ENCODE results near the gene DYNC1LI2. TPM values are rescaled to one million over a fixed set of nuclear protein-coding genes. Genes with fewer than 3 reads are reported as not detected.
"Not testable (repeated sequence)": the region's sequence is repeated elsewhere in the genome, so short reads cannot be mapped to it uniquely, and the experiment has no call there.

DYNC1LI2 gene
- total and polyA plus RNA-seq, 2 donors: 24.1 to 44.9 TPM

DNA sequence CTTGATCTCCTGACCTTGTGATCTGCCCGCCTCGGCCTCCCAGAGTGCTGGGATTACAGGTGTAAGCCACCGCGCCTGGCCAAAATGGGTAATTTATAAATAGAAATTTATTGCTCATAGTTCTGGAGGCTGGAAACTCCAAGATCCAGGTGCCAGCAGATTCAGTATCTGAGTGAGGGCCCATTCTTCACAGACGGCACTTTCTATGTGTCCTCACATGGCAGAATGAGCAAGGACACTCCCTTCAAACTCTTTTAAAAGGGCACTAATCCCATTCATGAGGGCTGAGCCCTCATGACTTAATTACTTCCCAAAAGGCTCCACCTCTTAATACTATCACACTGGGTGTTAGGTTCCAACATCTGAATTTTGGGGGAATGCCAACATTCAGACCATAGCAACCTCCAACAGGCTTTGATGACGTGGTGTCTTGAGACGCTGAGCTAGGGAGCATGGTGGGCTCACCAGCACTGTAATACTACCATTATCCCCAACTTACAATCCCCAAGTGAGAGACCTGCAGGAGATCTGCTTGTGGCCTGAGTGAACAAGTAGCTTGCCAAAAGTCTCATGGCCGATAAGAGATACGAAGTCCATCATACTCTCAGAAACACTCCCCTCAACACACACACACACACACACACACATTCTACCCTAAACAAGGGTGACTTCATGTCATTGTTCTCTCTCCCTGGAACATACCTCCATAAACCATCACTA is 63.3 kb downstream of the DYNC1LI2 start:
- H3K27ac ChIP-seq (ENCODE audit: low read depth in 1 of 2, low read length in 1 of 2): no peak overlapping the region
- DNase-seq (ENCODE audit: low read depth in 6 of 9, low spot score in 9 of 9): no peak
- WGBS: 98% methylated on average over 9 of the region's 9 CpGs
- no peaks in the 10 kb centered on the region for H3K36me3 ChIP-seq (ENCODE audit: control insufficient read depth in 2 of 2, insufficient read depth in 2 of 2, low read length in 1 of 2)
- no peaks in the 10 kb centered on the region for H3K4me1 ChIP-seq (ENCODE audit: control insufficient read depth in 2 of 2, insufficient read depth in 2 of 2, low read length in 2 of 2)
- H3K4me3 ChIP-seq (ENCODE audit: low read length in 2 of 2): no peak overlapping the region
- no peaks in the 10 kb centered on the region for H3K9me3 ChIP-seq (ENCODE audit: control insufficient read depth in 2 of 2, insufficient read depth in 1 of 2, low read length in 1 of 2)
- H3K27me3 ChIP-seq (ENCODE audit: control insufficient read depth in 2 of 2, insufficient read depth in 1 of 2, low read length in 1 of 2): peaks cover 0 to under 1% of the 10 kb centered on the region in 2 donors

DNA sequence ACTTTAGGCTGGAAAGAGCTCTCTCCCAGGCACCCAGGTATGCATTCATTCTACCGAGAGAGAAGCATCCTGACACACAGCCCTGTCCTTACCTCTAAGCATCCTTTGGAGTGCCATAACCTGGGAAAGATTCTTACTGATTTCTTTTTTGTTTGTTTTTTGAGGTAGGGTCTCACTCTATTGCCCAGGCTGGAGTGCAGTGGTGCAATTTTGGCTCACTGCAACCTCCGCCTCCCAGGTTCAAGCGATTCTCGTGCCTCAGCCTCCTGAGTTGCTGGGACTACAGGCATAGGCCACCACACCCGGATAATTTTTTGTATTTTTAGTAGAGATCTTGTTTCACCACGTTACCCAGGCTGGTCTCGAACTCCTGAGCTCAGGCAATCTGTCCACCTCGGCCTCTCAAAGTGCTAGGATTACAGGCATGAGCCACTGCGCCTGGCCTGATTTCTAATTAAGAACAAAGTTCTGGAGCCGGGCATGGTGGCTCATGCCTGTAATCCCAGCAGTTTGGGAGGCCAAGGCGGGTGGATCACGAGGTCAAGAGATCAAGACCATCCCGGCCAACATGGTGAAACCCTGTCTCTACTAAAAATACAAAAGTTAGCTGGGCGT is 65.8 kb downstream of the DYNC1LI2 start:
- not testable (repeated sequence) for H3K9me3 ChIP-seq (ENCODE audit: control insufficient read depth in 2 of 2, insufficient read depth in 1 of 2, low read length in 1 of 2); DNase-seq (ENCODE audit: low read depth in 6 of 9, low spot score in 9 of 9); H3K4me3 ChIP-seq (ENCODE audit: low read length in 2 of 2); H3K27ac ChIP-seq (ENCODE audit: low read depth in 1 of 2, low read length in 1 of 2); H3K36me3 ChIP-seq (ENCODE audit: control insufficient read depth in 2 of 2, insufficient read depth in 2 of 2, low read length in 1 of 2); H3K27me3 ChIP-seq (ENCODE audit: control insufficient read depth in 2 of 2, insufficient read depth in 1 of 2, low read length in 1 of 2); H3K4me1 ChIP-seq (ENCODE audit: control insufficient read depth in 2 of 2, insufficient read depth in 2 of 2, low read length in 2 of 2)
- 97% methylated on average over 14 of the region's 14 CpGs for WGBS

DNA sequence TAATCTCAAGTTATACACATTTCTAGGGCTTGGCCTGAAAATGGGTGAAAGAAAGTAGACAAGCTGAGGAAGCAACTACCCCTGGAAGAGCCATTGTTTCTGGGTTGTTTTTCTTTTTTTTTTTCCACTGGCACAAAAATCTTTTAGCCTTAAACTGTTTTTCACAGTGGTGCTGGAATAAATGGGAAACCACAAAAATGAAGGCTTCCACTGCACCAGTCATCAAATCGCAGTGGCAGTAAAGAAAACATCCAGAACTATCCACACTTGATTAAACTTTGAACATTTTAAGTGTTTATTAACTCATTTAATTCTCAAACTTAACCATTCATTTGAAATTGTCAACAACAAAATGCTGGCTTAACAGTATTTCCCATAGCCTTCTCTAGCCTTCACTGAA is 69.1 kb downstream of the DYNC1LI2 start:
- Histone ChIP-seq H3K36me3 (ENCODE audit: control insufficient read depth in 2 of 2, insufficient read depth in 2 of 2, low read length in 1 of 2) (no peaks in the 10 kb centered on the region), H3K27me3 (ENCODE audit: control insufficient read depth in 2 of 2, insufficient read depth in 1 of 2, low read length in 1 of 2) (no peaks in the 10 kb centered on the region), H3K9me3 (ENCODE audit: control insufficient read depth in 2 of 2, insufficient read depth in 1 of 2, low read length in 1 of 2) (no peaks in the 10 kb centered on the region), H3K4me3 (ENCODE audit: low read length in 2 of 2) (no peak overlapping the region), H3K27ac (ENCODE audit: low read depth in 1 of 2, low read length in 1 of 2) (no peak overlapping the region), H3K4me1 (ENCODE audit: control insufficient read depth in 2 of 2, insufficient read depth in 2 of 2, low read length in 2 of 2) (no peaks in the 10 kb centered on the region)
- WGBS: 76% methylated on average over 1 of the region's 1 CpG
- DNase-seq (ENCODE audit: low read depth in 6 of 9, low spot score in 9 of 9): no peak

DNA sequence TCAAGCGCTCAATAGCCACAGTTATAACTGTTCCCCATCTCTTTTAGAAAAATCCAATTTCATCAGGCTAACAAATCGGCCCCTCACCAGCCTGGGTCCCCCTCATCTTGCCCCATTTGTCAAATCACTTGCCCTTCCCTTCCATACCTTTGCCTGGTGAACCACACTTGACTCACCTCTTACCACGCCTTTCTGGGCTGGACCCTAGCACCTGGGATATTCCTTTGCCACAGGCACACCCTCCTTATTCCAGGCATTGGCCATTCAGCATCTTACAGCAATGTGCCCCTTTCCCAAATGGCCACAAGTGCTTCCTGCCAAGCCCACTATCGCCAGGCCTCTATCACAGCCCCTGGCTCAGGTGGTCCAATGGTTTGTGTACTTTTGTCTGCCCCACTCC is 69.7 kb downstream of the DYNC1LI2 start:
- H3K27me3 ChIP-seq (ENCODE audit: control insufficient read depth in 2 of 2, insufficient read depth in 1 of 2, low read length in 1 of 2): no peaks in the 10 kb centered on the region
- H3K4me3 ChIP-seq (ENCODE audit: low read length in 2 of 2): no peak overlapping the region
- no peaks in the 10 kb centered on the region for H3K9me3 ChIP-seq (ENCODE audit: control insufficient read depth in 2 of 2, insufficient read depth in 1 of 2, low read length in 1 of 2)
- DNase-seq (ENCODE audit: low read depth in 6 of 9, low spot score in 9 of 9): no peak
- H3K27ac ChIP-seq (ENCODE audit: low read depth in 1 of 2, low read length in 1 of 2): no peak overlapping the region
- H3K4me1 ChIP-seq (ENCODE audit: control insufficient read depth in 2 of 2, insufficient read depth in 2 of 2, low read length in 2 of 2): no peaks in the 10 kb centered on the region
- H3K36me3 ChIP-seq (ENCODE audit: control insufficient read depth in 2 of 2, insufficient read depth in 2 of 2, low read length in 1 of 2): no peaks in the 10 kb centered on the region
- WGBS: 96% methylated on average over 4 of the region's 4 CpGs

DNA sequence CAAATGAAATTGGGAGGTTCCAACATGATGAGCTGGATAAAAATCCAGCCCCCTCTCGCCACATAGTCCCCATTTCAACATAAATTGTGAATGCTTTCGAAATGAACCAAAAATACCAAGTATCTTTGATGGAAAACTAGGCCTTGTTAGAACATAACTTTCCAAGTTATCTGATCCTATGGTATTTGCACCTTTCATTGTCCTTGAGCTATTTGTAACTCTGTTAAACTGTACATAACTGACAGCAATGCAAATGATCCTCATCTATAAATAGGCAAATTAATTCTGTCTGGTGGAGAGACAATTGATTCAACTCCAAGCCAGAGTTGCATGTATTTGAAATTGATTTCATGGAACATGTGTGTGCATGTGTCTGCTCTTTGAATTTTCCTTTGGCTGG is 73.1 kb downstream of the DYNC1LI2 start:
- 87% methylated on average over 2 of the region's 2 CpGs for WGBS
- no peak overlapping the region for H3K27ac ChIP-seq (ENCODE audit: low read depth in 1 of 2, low read length in 1 of 2)
- H3K4me3 ChIP-seq (ENCODE audit: low read length in 2 of 2): no peak overlapping the region
- no peak for DNase-seq (ENCODE audit: low read depth in 6 of 9, low spot score in 9 of 9)
- no peaks in the 10 kb centered on the region for H3K27me3 ChIP-seq (ENCODE audit: control insufficient read depth in 2 of 2, insufficient read depth in 1 of 2, low read length in 1 of 2)
- H3K9me3 ChIP-seq (ENCODE audit: control insufficient read depth in 2 of 2, insufficient read depth in 1 of 2, low read length in 1 of 2): no peaks in the 10 kb centered on the region
- no peaks in the 10 kb centered on the region for H3K36me3 ChIP-seq (ENCODE audit: control insufficient read depth in 2 of 2, insufficient read depth in 2 of 2, low read length in 1 of 2)
- H3K4me1 ChIP-seq (ENCODE audit: control insufficient read depth in 2 of 2, insufficient read depth in 2 of 2, low read length in 2 of 2): no peaks in the 10 kb centered on the region

DNA sequence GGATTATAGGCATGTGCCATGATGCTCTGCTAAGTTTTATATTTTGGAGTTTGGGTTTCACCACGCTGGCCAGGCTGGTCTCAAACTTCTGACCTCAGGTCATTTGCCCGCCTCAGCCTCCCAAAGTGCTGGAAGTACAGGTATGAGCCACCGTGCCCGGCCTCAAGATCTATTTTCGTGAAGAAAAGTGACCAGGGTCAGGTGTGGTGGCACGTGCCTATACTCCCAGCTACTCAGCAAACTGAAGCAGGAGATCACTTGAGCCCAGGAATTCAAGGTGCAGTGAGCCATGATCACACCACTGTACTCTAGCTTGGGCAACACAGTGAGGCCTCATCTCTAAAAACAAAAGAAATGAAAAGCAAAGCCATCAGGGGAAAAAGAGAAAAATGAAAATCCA is 73.6 kb downstream of the DYNC1LI2 start:
- 98% methylated on average over 6 of the region's 6 CpGs for WGBS
- Histone ChIP-seq H3K36me3 (ENCODE audit: control insufficient read depth in 2 of 2, insufficient read depth in 2 of 2, low read length in 1 of 2) (no peaks in the 10 kb centered on the region), H3K4me3 (ENCODE audit: low read length in 2 of 2) (no peak overlapping the region), H3K27me3 (ENCODE audit: control insufficient read depth in 2 of 2, insufficient read depth in 1 of 2, low read length in 1 of 2) (no peaks in the 10 kb centered on the region), H3K27ac (ENCODE audit: low read depth in 1 of 2, low read length in 1 of 2) (no peak overlapping the region), H3K4me1 (ENCODE audit: control insufficient read depth in 2 of 2, insufficient read depth in 2 of 2, low read length in 2 of 2) (no peaks in the 10 kb centered on the region), H3K9me3 (ENCODE audit: control insufficient read depth in 2 of 2, insufficient read depth in 1 of 2, low read length in 1 of 2) (no peaks in the 10 kb centered on the region)
- DNase-seq (ENCODE audit: low read depth in 6 of 9, low spot score in 9 of 9): no peak

DNA sequence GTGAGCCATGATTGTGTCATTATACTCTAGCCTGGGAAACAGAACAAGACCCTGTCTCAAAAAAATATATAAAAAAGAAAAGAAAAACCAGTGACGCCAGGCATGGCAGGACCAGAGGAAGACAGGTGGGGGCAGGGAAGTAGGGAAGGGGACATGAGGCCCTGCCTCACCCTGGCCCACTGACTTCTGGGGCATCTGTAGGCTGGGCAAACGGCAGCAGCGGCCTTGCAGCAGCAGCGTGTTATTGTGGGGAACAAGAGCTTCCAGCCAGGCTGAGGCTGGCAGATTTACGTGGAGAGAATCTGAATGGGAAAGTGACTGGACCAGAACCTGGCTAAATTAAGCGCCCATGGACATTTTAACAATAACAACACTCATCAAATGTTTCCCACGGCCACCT is 74.2 kb downstream of the DYNC1LI2 start:
- 98% methylated on average over 7 of the region's 7 CpGs for WGBS
- no peak for DNase-seq (ENCODE audit: low read depth in 6 of 9, low spot score in 9 of 9)

DNA sequence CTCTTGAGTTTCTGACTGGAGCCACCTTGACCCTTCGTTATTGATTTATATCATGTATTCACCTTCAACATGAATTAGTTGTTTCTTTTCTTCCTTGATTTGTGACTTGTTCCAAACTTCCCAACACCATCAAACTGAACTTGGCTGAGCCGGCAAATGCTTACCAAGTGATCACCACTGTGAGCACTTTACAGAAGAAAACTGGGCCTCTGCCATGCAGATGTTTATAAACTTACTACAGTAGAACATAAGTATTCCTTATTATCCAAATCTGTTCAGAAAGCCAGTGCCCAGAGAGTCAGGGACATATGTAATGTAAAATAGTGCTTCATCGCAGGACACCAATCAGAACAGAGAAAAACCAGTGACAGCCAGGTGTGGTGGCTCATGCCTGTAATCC is 74.8 kb downstream of the DYNC1LI2 start:
- H3K27ac ChIP-seq (ENCODE audit: low read depth in 1 of 2, low read length in 1 of 2): no peak overlapping the region
- DNase-seq (ENCODE audit: low read depth in 6 of 9, low spot score in 9 of 9): no peak
- no peaks in the 10 kb centered on the region for H3K36me3 ChIP-seq (ENCODE audit: control insufficient read depth in 2 of 2, insufficient read depth in 2 of 2, low read length in 1 of 2)
- no peaks in the 10 kb centered on the region for H3K27me3 ChIP-seq (ENCODE audit: control insufficient read depth in 2 of 2, insufficient read depth in 1 of 2, low read length in 1 of 2)
- no peaks in the 10 kb centered on the region for H3K4me1 ChIP-seq (ENCODE audit: control insufficient read depth in 2 of 2, insufficient read depth in 2 of 2, low read length in 2 of 2)
- no peak overlapping the region for H3K4me3 ChIP-seq (ENCODE audit: low read length in 2 of 2)
- over 99% methylated on average over 3 of the region's 3 CpGs for WGBS
- H3K9me3 ChIP-seq (ENCODE audit: control insufficient read depth in 2 of 2, insufficient read depth in 1 of 2, low read length in 1 of 2): no peaks in the 10 kb centered on the region

More for the DNA sequence above, 74.2 kb downstream of the DYNC1LI2 start:
- Histone ChIP-seq H3K9me3 (ENCODE audit: control insufficient read depth in 2 of 2, insufficient read depth in 1 of 2, low read length in 1 of 2) (no peaks in the 10 kb centered on the region), H3K27me3 (ENCODE audit: control insufficient read depth in 2 of 2, insufficient read depth in 1 of 2, low read length in 1 of 2) (no peaks in the 10 kb centered on the region), H3K36me3 (ENCODE audit: control insufficient read depth in 2 of 2, insufficient read depth in 2 of 2, low read length in 1 of 2) (no peaks in the 10 kb centered on the region), H3K4me3 (ENCODE audit: low read length in 2 of 2) (no peak overlapping the region), H3K4me1 (ENCODE audit: control insufficient read depth in 2 of 2, insufficient read depth in 2 of 2, low read length in 2 of 2) (no peaks in the 10 kb centered on the region), H3K27ac (ENCODE audit: low read depth in 1 of 2, low read length in 1 of 2) (no peak overlapping the region)

DNA sequence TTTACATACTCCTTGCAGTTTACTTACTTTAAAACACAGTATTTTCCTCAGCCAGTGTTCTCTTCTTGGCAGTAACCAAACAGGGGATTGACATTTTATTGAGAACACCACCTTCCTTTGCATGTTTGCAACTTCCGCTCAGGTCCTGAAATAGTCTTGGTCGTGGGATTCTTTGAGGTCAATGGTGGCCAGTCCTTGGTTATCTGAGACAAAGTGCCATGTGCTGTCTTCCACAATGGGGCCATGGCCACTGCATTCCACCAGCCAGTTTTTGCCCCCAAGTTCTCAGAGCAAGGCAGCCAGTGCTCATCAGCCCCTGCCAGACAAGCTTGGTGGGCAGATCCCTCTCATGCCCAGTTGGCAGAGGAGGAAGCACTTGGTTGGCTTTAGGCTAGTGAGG is 77.7 kb downstream of the DYNC1LI2 start:
- no peak for DNase-seq (ENCODE audit: low read depth in 6 of 9, low spot score in 9 of 9)
- 87% methylated on average over 2 of the region's 2 CpGs for WGBS
- H3K36me3 ChIP-seq (ENCODE audit: control insufficient read depth in 2 of 2, insufficient read depth in 2 of 2, low read length in 1 of 2): no peaks in the 10 kb centered on the region

More for the DNA sequence above, 77.7 kb downstream of the DYNC1LI2 start:
- no peak overlapping the region for H3K27ac ChIP-seq (ENCODE audit: low read depth in 1 of 2, low read length in 1 of 2)
- H3K4me3 ChIP-seq (ENCODE audit: low read length in 2 of 2): no peak overlapping the region
- no peaks in the 10 kb centered on the region for H3K27me3 ChIP-seq (ENCODE audit: control insufficient read depth in 2 of 2, insufficient read depth in 1 of 2, low read length in 1 of 2)
- no peaks in the 10 kb centered on the region for H3K9me3 ChIP-seq (ENCODE audit: control insufficient read depth in 2 of 2, insufficient read depth in 1 of 2, low read length in 1 of 2)
- H3K4me1 ChIP-seq (ENCODE audit: control insufficient read depth in 2 of 2, insufficient read depth in 2 of 2, low read length in 2 of 2): no peaks in the 10 kb centered on the region

Measured in thymus (tissue), 11 donors.